GM12891 (cell line): ENCODE measurements around the gene SOX10.
"Not testable (repeated sequence)": the region's sequence is repeated elsewhere in the genome, so short reads cannot be mapped to it uniquely, and the experiment has no call there.

Source experiments
- DNase-seq: peaks from one replicate; pipeline ENCODE4 v3.0.0; 2011; ENCODE audit warnings: low spot score; ENCODE audit not compliant: insufficient read length
- FAIRE-seq: peaks from 2 replicates; lab custom pipeline; 2011; peaks lifted over from hg19 to GRCh38; lab: Jason Lieb, UNC
- PAX5 ChIP-seq: IDR thresholded peaks from 2 replicates; pipeline ENCODE4 v1.6.1; 2011; ENCODE audit warnings: low read length, moderate library complexity, mild to moderate bottlenecking; ENCODE audit not compliant: insufficient read depth, severe bottlenecking
- POLR2A ChIP-seq: IDR thresholded peaks from 2 replicates; pipeline ENCODE4 v1.6.1; 2011; ENCODE audit warnings: low read depth, low read length, control low read depth
- POLR2AphosphoS5 ChIP-seq: IDR thresholded peaks from 2 replicates; pipeline ENCODE4 v1.6.1; 2011; ENCODE audit warnings: low read depth, low read length, control low read depth
- POU2F2 ChIP-seq: IDR thresholded peaks from 2 replicates; pipeline ENCODE4 v1.6.1; 2011; ENCODE audit warnings: low read depth, mild to moderate bottlenecking, control low read depth, low read length, moderate library complexity
- SPI1 ChIP-seq: IDR thresholded peaks from 2 replicates; pipeline ENCODE4 v1.6.1; 2011; ENCODE audit warnings: low read depth, low read length, control low read depth
- TAF1 ChIP-seq: IDR thresholded peaks from 2 replicates; pipeline ENCODE4 v1.6.1; 2011; ENCODE audit warnings: low read depth, low read length, control low read depth

The SOX10 gene

GRCh38 chr22:37976547-37976946 is 7.8 kb downstream of the SOX10 start:
- FAIRE-seq (no peak), DNase-seq (no peak)
- no peak for TF ChIP-seq TAF1
- no peak for TF ChIP-seq POLR2AphosphoS5
- TF ChIP-seq PAX5: no peak
- TF ChIP-seq POLR2A: no peak
- no peak for TF ChIP-seq POU2F2
- TF ChIP-seq SPI1: no peak

- FAIRE-seq, DNase-seq: not testable (repeated sequence)
Measured at GRCh38 chr22:37976022-37976421, 8.3 kb downstream of the SOX10 start.

GRCh38 chr22:37975153-37975552 is 9.2 kb downstream of the SOX10 start:
- DNase-seq (no peak), FAIRE-seq (no peak)
- TF ChIP-seq POLR2A: no peak

GRCh38 chr22:37973271-37974170 is 10.8 kb downstream of the SOX10 start:
- FAIRE-seq: no peak
- no peak for DNase-seq
- TF ChIP-seq SPI1 (no peak), POLR2AphosphoS5 (no peak), PAX5 (no peak), TAF1 (no peak), POU2F2 (no peak), POLR2A (no peak)

GRCh38 chr22:37972527-37972926 is 11.8 kb downstream of the SOX10 start:
- DNase-seq (no peak), FAIRE-seq (no peak)
- TF ChIP-seq PAX5 (no peak), SPI1 (no peak), POU2F2 (no peak), TAF1 (no peak), POLR2A (no peak), POLR2AphosphoS5 (no peak)

- no peak for FAIRE-seq
- no peak for DNase-seq
- TF ChIP-seq POLR2AphosphoS5: no peak
- TF ChIP-seq TAF1: no peak
- no peak for TF ChIP-seq PAX5
- TF ChIP-seq POLR2A: no peak
- no peak for TF ChIP-seq POU2F2
- TF ChIP-seq SPI1: no peak
Measured at GRCh38 chr22:37971475-37972434, 12.6 kb downstream of the SOX10 start.

- FAIRE-seq (no peak), DNase-seq (no peak)
- TF ChIP-seq SPI1 (no peak), TAF1 (no peak), POU2F2 (no peak), POLR2A (no peak), POLR2AphosphoS5 (no peak), PAX5 (no peak)
Measured at GRCh38 chr22:37970864-37971263, 13.5 kb downstream of the SOX10 start.

GRCh38 chr22:37968452-37969251 is 15.7 kb downstream of the SOX10 start:
- DNase-seq: no peak
- no peak for FAIRE-seq
- TF ChIP-seq PAX5 (no peak), POLR2A (no peak), SPI1 (no peak), POU2F2 (no peak), POLR2AphosphoS5 (no peak), TAF1 (no peak)

- TF ChIP-seq TAF1: no peak
- no peak for TF ChIP-seq POLR2AphosphoS5
- TF ChIP-seq POU2F2: no peak
- DNase-seq (no peak), FAIRE-seq (no peak)
Measured at GRCh38 chr22:37967637-37968451, 16.5 kb downstream of the SOX10 start.
